Fibroblast of lung (primary cell): ENCODE results near the gene CFAP221. TPM values are rescaled to one million over a fixed set of nuclear protein-coding genes. Genes with fewer than 3 reads are reported as not detected.
A peak's percentile ranks its signal among the peaks of the same experiment; 100 is the strongest.

Experiments
- DNase-seq, 2 donors: peaks; one replicate each; pipeline versions ENCODE4 v3.0.0 to v3.0.0-alpha.2; 2010; ENCODE audit warnings: low read depth in 2 of 2
- H2AFZ ChIP-seq: 2 replicates; pipeline ENCODE4 v1.5.1; 2012; ENCODE audit warnings: low read length, control low read depth, inconsistent platforms
- H3K27ac ChIP-seq: 2 replicates; pipeline ENCODE4 v1.5.1; 2011; ENCODE audit warnings: low read length, control low read depth; ENCODE audit not compliant: insufficient read depth
- H3K27me3 ChIP-seq: 2 replicates; pipeline ENCODE4 v1.5.1; 2011; ENCODE audit warnings: mild to moderate bottlenecking, low read length; ENCODE audit not compliant: control insufficient read depth, insufficient read depth
- H3K36me3 ChIP-seq: 2 replicates; pipeline ENCODE4 v1.5.1; 2011; ENCODE audit warnings: low read length; ENCODE audit not compliant: control insufficient read depth, insufficient read depth
- H3K4me1 ChIP-seq: 2 replicates; pipeline ENCODE4 v1.5.1; 2011; ENCODE audit warnings: low read length; ENCODE audit not compliant: control insufficient read depth, insufficient read depth; ENCODE audit errors: extremely low read depth
- H3K4me2 ChIP-seq: 2 replicates; pipeline ENCODE4 v1.5.1; 2011; ENCODE audit warnings: low read length, control low read depth; ENCODE audit not compliant: insufficient read depth; ENCODE audit errors: extremely low read depth
- H3K4me3 ChIP-seq, 4 experiments: fragments of 200-600 bp in 1 of 4; sonication (generic) in 1 of 4; replicated peaks in 1 of 4; 2 replicates each; pipeline ENCODE4 v1.5.1; 2011 to 2016; ENCODE audit warnings: low read length in 4 of 4, low read depth in 3 of 4, mild to moderate bottlenecking in 3 of 4, control low read depth in 2 of 4, inconsistent platforms in 1 of 4, mixed read lengths in 1 of 4; ENCODE audit not compliant: insufficient read depth in 1 of 4; ENCODE audit errors: control extremely low read depth in 1 of 4
- H3K79me2 ChIP-seq: 2 replicates; pipeline ENCODE4 v1.5.1; 2012; ENCODE audit warnings: mild to moderate bottlenecking, low read length, inconsistent platforms; ENCODE audit not compliant: control insufficient read depth, insufficient read depth
- H3K9ac ChIP-seq: 2 replicates; pipeline ENCODE4 v1.5.1; 2011; ENCODE audit warnings: mild to moderate bottlenecking, low read length, control low read depth; ENCODE audit not compliant: insufficient read depth
- H3K9me3 ChIP-seq: 2 replicates; pipeline ENCODE4 v1.5.1; 2012; ENCODE audit warnings: low read depth, low read length; ENCODE audit not compliant: control insufficient read depth, insufficient read depth
- H4K20me1 ChIP-seq: 2 replicates; pipeline ENCODE4 v1.5.1; 2011; ENCODE audit warnings: low read length; ENCODE audit not compliant: control insufficient read depth, insufficient read depth; ENCODE audit errors: extremely low read depth
- CTCF ChIP-seq, 2 donors: IDR thresholded peaks in 1 of 2; conservative IDR thresholded peaks in 1 of 2; 1 replicate in 1 of 2; 2 replicates in 1 of 2; pipeline ENCODE4 v1.5.1; 2011 to 2012; ENCODE audit warnings: low read length in 2 of 2, control low read depth in 1 of 2, inconsistent platforms in 1 of 2, low read depth in 1 of 2, mild to moderate bottlenecking in 1 of 2
- EZH2 ChIP-seq: IDR thresholded peaks from 2 replicates; pipeline ENCODE4 v1.5.1; 2012; ENCODE audit warnings: low read length, control low read depth, mild to moderate bottlenecking; ENCODE audit errors: missing control alignments
- polyA plus RNA-seq, 2 donors: library from polyadenylated mRNA; depleted of rRNA in 1 of 2; stranded (reverse) in 1 of 2; unstranded in 1 of 2; fragments of >200 nt; gene quantifications; 2 replicates each; pipeline ENCODE4 v1.2.1, GENCODE V29; 2011 to 2012; ENCODE audit warnings: missing spikeins in 1 of 2
- total RNA-seq: library from RNA; depleted of rRNA; stranded (reverse); fragments of >200 nt; gene quantifications from 2 replicates; pipeline ENCODE4 v1.2.1, GENCODE V29; 2014

The CFAP221 gene
- total and polyA plus RNA-seq, 2 donors (not counting 1 experiment from before 2014, with no cell fraction given), result 0.07 TPM; not detected in 1

GRCh38 chr2:119650846-119651370 lies 106.7 kb downstream of the CFAP221 start:
- H3K27ac ChIP-seq, result no peak overlapping the region
- H3K4me2 ChIP-seq, result no peak overlapping the region
- no peaks in the 10 kb centered on the region for H3K27me3 ChIP-seq
- H3K9ac ChIP-seq, result no peak overlapping the region
- no peaks in the 10 kb centered on the region for H3K36me3 ChIP-seq
- no peak overlapping the region for H3K4me3 ChIP-seq
- H3K4me1 ChIP-seq, result no peaks in the 10 kb centered on the region
- H4K20me1 ChIP-seq, result no peaks in the 10 kb centered on the region
- no peaks in the 10 kb centered on the region for H3K79me2 ChIP-seq
- TF ChIP-seq EZH2 (no peak), CTCF (conservative IDR thresholded peaks at IDR 0.05 in 1 of 2, IDR thresholded peaks at IDR 0.05 in 1 of 2; ENCODE audit: low read depth in 1 of 2, low read length in 2 of 2) (no peak)
- peak in 1 of 2 donors; percentile 28 for DNase-seq
- no peaks in the 10 kb centered on the region for H3K9me3 ChIP-seq
- H2AFZ ChIP-seq, result no peak overlapping the region

DNA sequence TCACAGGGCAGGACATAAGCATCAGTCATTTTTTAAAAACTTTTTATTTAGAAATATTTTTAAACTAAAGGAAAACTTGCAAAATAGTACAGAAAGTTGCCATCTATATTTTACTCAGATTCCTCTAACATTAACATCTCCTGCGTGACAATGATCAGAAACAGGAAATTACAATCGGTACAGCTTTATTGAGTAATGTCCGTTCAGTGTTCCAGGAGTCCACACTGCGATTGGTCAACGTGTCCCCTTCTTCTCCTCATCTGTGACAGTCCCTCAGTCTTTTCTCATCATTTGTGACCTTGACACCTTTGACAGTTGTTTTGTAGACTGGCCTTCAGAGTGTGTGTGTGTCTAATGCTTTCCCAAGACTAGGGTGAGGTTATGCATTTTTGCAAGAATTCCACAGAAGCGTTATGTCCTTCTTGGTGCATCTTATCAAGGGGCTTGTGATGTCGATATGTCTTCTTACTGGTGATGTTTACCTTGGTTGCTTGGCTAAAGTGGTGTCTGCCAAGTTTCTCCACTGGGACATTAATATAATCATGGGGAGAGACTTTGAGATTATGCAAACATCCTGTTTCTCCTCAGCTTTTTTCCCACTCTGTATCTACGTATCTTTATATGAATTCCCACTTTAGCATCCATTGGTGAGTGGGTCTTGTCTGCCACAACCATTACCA lies 113.4 kb downstream of the CFAP221 start:
- H4K20me1 ChIP-seq, result no peaks in the 10 kb centered on the region
- no peak for DNase-seq
- H3K27me3 ChIP-seq, result no peaks in the 10 kb centered on the region
- no peak overlapping the region for H3K4me3 ChIP-seq
- H3K4me1 ChIP-seq, result no peaks in the 10 kb centered on the region
- H3K9me3 ChIP-seq, result no peaks in the 10 kb centered on the region
- no peak overlapping the region for H3K9ac ChIP-seq
- no peak for TF ChIP-seq CTCF (conservative IDR thresholded peaks at IDR 0.05 in 1 of 2, IDR thresholded peaks at IDR 0.05 in 1 of 2; ENCODE audit: low read depth in 1 of 2, low read length in 2 of 2)
- TF ChIP-seq EZH2, result no peak
- H3K36me3 ChIP-seq, result no peaks in the 10 kb centered on the region
- no peak overlapping the region for H3K27ac ChIP-seq
- H3K4me2 ChIP-seq, result no peak overlapping the region
- H3K79me2 ChIP-seq, result no peaks in the 10 kb centered on the region
- no peak overlapping the region for H2AFZ ChIP-seq

DNA sequence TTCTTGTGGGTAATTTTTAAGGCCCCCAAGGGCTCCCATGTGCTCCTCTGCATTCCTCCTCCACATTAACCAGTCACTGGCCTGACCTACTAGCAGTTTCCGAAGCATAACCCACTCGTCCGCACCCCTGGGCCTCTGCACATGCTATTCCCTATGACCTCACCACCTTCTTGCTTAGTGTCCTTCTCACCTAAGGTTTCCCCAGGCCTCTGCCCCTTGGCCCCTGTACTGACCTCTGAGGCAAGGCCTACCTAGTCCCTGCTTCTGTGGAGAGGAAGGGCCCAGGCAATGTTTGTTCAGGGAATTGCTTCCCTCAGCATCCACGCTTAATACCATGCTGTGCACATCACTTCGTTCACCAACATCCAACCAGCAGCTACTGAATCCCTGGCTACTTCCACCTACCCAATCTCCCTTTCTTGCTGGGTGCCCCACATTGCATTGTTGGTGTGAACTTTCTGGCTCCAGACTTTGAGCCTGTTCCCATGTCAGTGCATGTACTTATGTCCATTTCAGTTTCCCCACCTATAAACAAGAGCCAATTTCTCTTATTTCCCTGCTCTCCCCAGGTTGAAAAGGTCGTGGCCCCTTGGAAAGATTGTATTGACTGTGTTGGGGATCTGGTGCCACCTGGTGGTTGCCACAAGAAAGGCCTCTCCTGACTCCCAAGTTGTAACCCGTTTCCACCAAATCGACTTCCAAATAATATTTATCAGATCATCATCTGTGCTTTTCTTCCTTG lies 115.5 kb downstream of the CFAP221 start:
- Histone ChIP-seq H3K9me3 (no peaks in the 10 kb centered on the region), H3K4me1 (no peaks in the 10 kb centered on the region), H3K4me3 (no peak overlapping the region), H2AFZ (no peak overlapping the region), H3K36me3 (no peaks in the 10 kb centered on the region), H3K79me2 (no peaks in the 10 kb centered on the region), H4K20me1 (no peaks in the 10 kb centered on the region), H3K4me2 (no peak overlapping the region), H3K27me3 (no peaks in the 10 kb centered on the region), H3K27ac (no peak overlapping the region), H3K9ac (no peak overlapping the region)
- DNase-seq, result peak in 1 of 2 donors; percentile 52
- peak; percentile 87 to 94 for TF ChIP-seq CTCF (conservative IDR thresholded peaks at IDR 0.05 in 1 of 2, IDR thresholded peaks at IDR 0.05 in 1 of 2; ENCODE audit: low read depth in 1 of 2, low read length in 2 of 2)
- TF ChIP-seq EZH2, result no peak
